ENCODE results near the gene DIDO1. TPM values are rescaled to one million over a fixed set of nuclear protein-coding genes. Genes with fewer than 3 reads are reported as not detected.

DIDO1 gene
- total and polyA plus RNA-seq, 12 donors = 19.0 to 51.3 (median 37.3) TPM

DNA sequence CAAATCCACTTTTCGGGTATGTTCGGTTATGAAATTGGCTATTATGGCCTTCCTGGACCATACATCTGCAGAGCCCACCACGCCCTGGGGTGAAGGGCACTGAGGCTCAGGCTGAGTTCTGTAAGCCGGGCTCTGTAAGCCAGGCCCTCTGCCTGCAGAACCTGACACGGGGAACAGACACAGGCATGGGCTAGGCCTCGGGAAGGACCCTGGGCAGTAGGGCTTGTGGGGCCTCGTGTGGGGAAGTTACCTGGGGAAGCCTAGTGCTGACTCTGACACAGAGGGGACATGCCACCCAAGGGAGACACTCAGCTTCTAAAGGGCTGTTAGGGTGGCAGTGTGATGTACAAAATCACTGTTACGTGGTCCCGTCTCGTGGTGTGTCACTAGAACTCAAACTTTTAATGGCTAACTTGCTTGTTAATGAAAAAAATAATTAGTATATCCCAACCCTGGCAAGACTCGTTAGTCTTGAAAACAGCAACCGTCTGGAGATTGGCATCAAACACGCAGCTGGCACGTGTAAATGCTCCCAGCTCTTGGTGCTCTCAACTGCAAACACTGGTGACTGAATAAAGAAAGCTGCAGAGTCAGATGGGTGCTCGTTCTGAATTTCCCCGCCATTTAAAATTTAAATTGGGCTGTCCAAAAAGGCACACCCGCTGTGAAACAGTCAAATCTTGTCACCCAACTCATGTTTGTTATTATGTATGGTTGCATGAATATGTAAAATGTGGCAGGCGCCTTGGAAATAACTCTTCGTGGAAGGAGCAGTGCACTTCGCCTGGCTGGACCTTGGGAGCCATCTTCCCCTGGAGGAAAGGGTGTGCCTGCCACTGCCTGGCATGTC, 41.0 kb downstream of the DIDO1 start:
- Histone ChIP-seq H3K4me1 (replicated peaks in 1 of 2) (peaks cover 10 to 14% of the 10 kb centered on the region in 2 donors), H3K9me3 (replicated peaks in 1 of 3) (no peaks in the 10 kb centered on the region), H3K27me3 (no peaks in the 10 kb centered on the region), H3K27ac (no peak overlapping the region), H3K36me3 (replicated peaks in 1 of 2) (peaks cover 0 to 56% of the 10 kb centered on the region in 2 donors), H3K4me3 (no peak overlapping the region)
- intact Hi-C loops (cut with DNase I) = no loop called here
- 86 to 91% (median 88%) methylated on average over 18 to 20 of the region's 20 CpGs for WGBS, 4 donors
- no peak for TF ChIP-seq POLR2A (IDR thresholded peaks at IDR 0.05)
- TF ChIP-seq, protein P1, sequence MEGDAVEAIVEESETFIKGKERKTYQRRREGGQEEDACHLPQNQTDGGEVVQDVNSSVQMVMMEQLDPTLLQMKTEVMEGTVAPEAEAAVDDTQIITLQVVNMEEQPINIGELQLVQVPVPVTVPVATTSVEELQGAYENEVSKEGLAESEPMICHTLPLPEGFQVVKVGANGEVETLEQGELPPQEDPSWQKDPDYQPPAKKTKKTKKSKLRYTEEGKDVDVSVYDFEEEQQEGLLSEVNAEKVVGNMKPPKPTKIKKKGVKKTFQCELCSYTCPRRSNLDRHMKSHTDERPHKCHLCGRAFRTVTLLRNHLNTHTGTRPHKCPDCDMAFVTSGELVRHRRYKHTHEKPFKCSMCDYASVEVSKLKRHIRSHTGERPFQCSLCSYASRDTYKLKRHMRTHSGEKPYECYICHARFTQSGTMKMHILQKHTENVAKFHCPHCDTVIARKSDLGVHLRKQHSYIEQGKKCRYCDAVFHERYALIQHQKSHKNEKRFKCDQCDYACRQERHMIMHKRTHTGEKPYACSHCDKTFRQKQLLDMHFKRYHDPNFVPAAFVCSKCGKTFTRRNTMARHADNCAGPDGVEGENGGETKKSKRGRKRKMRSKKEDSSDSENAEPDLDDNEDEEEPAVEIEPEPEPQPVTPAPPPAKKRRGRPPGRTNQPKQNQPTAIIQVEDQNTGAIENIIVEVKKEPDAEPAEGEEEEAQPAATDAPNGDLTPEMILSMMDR (IDR thresholded peaks at IDR 0.05) = no peak
- DNase-seq = no peak

DNA sequence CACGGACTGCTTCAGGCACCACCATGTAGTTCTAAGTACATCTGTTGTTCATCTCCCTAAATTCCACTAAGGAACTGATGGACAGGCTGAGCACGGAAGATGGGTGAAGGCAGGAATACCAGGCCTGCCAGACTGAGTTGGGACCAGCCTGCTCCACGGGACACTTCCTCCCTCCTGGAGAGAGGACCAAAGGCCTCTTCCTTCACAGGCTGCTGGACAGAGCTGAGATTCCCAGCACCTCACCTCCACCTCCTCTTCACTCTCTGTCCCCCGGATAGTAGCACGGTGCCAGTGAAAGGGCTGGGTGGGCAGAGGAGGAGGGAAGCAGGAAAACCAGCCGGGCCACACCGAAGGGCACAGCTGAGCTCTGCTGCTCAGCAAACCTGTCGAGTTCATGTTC, 41.7 kb downstream of the DIDO1 start:
- Histone ChIP-seq H3K27ac (no peak overlapping the region), H3K27me3 (no peaks in the 10 kb centered on the region), H3K36me3 (replicated peaks in 1 of 2) (peaks cover 0 to 48% of the 10 kb centered on the region in 2 donors), H3K4me3 (no peak overlapping the region), H3K9me3 (replicated peaks in 1 of 3) (no peaks in the 10 kb centered on the region), H3K4me1 (replicated peaks in 1 of 2) (peaks cover 10 to 14% of the 10 kb centered on the region in 2 donors)
- intact Hi-C loops (cut with DNase I) = no loop called here
- WGBS, 4 donors = 80 to 87% (median 86%) methylated on average over 8 of the region's 8 CpGs
- no peak for DNase-seq
- TF ChIP-seq POLR2A (IDR thresholded peaks at IDR 0.05) = no peak
- TF ChIP-seq, protein P1 (IDR thresholded peaks at IDR 0.05) = no peak

- TF ChIP-seq POLR2A (IDR thresholded peaks at IDR 0.05) = no peak
- TF ChIP-seq, protein P1 (IDR thresholded peaks at IDR 0.05) = no peak
- no peak for DNase-seq
- H3K4me3 ChIP-seq = no peak overlapping the region
- no peaks in the 10 kb centered on the region for H3K9me3 ChIP-seq (replicated peaks in 1 of 3)
- peaks cover 0 to 31% of the 10 kb centered on the region in 2 donors for H3K36me3 ChIP-seq (replicated peaks in 1 of 2)
- H3K27ac ChIP-seq = no peak overlapping the region
- peaks cover 6% of the 10 kb centered on the region in 2 donors for H3K4me1 ChIP-seq (replicated peaks in 1 of 2)
- WGBS, 4 donors = 92 to 94% (median 94%) methylated on average over 15 of the region's 15 CpGs
- H3K27me3 ChIP-seq = no peaks in the 10 kb centered on the region
- intact Hi-C loops (cut with DNase I) = no loop called here
These were observed 43.9 kb downstream of the DIDO1 start for GRCh38 chr20:62882426-62882825.

DNA sequence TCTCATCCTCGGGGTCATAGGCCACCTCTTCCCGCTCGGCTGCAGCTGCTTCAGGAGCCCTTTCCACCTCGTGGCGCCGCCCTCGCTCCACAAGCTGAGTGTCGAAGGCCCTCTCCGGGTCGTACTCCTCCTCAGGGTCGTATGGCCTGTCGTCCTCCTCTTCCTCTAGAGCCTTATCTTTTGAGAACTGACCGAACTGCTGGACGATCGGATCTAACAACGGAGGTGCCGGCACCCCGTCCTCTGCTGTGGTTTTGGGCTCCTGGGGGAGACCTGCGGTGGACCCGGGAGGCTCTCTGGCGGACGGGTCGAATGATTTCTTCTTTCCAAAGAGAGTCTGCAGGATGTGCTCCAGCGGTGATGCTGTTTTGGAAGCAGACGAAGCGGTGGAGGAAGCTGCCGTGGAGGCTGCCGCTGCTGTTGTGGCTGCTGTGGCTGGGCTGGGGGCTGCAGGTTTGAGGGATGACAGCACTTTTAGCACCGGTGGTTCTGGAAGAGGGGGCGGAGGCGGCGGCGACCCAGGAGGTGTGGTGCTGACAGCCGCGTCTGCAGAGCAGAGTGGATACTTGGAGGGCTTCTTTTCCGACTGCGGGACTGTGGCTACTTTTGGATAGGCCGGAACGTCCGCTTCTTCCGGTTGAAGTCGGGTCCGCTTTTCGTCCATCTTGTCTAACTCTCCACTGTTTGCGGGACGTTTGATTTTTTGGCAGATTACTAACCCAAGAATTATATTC, 44.5 kb downstream of the DIDO1 start:
- Histone ChIP-seq H3K36me3 (replicated peaks in 1 of 2) (peaks cover 0 to 25% of the 10 kb centered on the region in 2 donors), H3K9me3 (replicated peaks in 1 of 3) (no peaks in the 10 kb centered on the region), H3K4me3 (no peak overlapping the region), H3K27ac (no peak overlapping the region), H3K27me3 (no peaks in the 10 kb centered on the region), H3K4me1 (replicated peaks in 1 of 2) (peaks cover under 1 to 4% of the 10 kb centered on the region in 2 donors)
- intact Hi-C loops (cut with DNase I) = no loop called here
- 94 to 95% (median 94%) methylated on average over 41 to 46 of the region's 46 CpGs for whole genome bisulfite sequencing, 4 donors
- DNase-seq = no peak
- TF ChIP-seq, protein P1 (IDR thresholded peaks at IDR 0.05) = no peak
- TF ChIP-seq POLR2A (IDR thresholded peaks at IDR 0.05) = no peak
